GM19372 (cell line): Measurements from ENCODE around the gene IGF1R.
"Not testable (repeated sequence)": the region's sequence is repeated elsewhere in the genome, so short reads cannot be mapped to it uniquely, and the experiment has no call there.

Source experiments
- ATAC-seq: cut with Tn5 transposase; IDR thresholded peaks from one replicate; pipeline ENCODE4 v1.9.1; 2021; ENCODE audit warnings: mild to moderate bottlenecking, low read depth, moderate library complexity; ENCODE audit not compliant: unreplicated experiment

IGF1R gene

DNA sequence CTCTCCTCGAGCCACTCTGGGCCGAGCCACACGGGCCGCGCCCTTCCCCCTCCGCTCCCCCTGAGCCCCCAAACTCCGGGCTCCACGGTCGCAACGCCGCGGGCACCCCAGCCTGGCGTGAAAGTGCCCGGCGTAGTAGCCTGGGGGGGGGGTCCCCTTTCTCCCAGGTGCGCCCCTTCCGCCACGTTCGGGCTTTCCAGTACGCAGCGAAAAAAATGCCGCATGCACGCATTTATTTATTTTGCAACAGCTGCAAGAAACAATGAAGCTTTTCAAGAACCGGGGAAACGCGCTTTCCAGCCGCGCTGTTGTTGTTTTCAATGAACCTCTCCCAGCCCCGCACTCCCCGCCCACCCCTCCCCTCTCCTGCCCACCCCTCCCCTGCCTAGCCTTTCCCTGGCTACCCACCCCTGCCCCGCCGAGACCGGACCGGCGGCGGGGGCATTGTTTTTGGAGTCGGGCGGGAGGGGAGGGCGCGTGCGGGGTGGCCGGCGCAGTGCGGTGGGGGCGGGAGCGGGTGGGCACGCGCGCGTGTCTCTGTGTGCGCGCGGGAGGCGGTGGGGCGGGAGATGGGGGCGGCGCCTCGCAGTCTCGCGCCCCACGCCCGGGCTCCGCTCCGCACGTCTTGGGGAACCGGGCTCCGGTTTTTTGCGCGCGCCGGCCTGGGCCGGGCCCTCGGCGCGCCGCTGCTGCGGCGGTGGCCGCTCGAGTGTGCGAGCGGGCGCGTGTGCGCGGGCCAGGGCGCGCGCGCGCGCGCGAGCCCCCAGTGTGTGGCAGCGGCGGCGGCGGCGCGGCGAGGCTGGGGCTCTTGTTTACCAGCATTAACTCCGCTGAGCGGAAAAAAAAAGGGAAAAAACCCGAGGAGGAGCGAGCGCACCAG, at the start of gene IGF1R:
TSS of gene IGF1R (plus strand) at position 766 of the 880 bp plus-strand sequence. CDS start 1,043 bp downstream, outside the sequence.
- ATAC-seq, result peak; percentile 57

DNA sequence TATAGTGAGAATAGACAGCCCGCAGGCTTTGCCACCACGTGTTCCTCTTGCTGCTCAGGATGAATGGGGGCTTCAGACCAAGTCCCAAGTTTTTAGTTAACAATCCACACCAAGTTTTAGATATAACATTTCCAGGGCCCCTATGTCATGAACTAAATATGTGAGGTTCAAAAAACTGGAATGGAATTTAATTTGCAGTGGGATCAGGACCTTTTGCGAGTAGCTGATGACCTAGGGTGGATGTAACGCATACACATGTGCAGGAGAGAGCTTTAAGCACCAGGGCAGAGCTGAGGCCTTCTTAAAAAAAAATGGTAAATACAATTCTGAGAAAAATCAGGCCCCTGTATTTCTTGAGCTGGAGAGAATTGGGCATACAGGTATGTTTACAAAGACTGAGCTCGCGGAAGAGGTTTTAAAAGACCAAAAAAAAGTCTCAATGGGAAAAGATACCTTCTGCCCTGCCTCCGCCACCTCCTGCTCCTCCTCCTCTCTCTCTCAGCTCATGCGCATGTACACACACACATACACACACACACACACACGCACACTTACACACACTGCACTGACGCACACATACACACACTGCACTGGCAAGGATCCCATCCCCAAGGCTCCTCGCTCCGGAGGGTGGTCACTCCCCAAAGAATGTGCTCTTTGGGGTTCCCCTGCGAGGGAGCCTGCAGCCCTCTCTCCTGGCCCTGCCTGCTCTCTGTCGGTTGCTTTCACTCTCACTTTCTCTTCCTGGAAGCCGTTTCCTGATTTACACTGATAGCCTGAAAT, 48.2 kb upstream of the IGF1R start:
- peak; percentile 66 for ATAC-seq

DNA sequence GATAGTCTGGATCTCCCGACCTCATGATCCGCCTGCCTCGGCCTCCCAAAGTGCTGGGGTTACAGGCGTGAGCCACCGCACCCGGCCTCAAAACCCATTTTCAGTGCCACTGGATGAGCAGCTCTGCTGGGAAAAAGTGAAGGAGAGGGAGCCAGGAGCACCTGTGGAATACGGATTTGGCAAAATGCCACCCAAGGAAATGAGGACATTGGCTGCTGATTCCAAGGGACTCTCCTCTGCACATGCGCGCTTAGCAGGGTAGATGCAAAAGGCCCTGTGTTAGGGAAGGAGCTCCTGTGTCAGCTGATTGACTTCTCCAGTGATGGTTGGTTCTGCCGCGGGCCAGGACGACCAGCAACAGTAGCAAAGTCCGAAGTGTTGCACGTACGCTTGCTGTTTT, 43.4 kb upstream of the IGF1R start:
- no peak for ATAC-seq

DNA sequence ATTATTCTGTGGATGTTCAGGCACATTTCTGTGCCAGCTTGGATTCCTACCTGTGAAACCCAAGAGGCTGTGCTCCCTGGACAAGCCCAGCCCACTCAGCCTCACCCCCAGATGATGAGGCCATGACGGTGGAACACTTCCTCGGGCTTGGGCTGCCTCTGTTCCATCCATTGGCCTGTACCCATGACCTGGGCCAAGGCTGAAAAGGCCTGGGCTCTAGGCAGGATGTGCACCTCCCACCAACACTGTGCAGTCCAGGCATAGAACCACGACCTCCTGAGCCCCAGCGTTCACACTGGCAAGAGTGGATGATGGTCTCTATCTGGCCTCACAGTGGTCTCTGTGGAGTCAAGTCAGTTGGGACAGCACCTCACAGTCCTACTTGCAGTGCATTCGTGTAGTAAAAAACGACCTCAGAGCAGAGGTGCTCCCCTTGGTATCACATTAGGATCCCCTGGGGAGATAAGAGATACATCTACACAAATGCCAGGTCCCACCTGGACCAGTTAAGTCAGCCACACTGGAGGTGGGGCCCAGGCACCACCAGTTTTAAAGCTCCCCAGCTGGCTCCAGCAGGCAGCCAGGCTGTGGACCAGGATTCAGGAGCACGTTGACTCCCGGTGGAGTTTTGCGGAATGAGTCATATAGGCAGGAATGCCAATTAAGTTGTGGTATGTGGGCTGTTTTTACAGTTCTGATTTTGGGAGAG, 39.0 kb upstream of the IGF1R start:
- ATAC-seq, result no peak

DNA sequence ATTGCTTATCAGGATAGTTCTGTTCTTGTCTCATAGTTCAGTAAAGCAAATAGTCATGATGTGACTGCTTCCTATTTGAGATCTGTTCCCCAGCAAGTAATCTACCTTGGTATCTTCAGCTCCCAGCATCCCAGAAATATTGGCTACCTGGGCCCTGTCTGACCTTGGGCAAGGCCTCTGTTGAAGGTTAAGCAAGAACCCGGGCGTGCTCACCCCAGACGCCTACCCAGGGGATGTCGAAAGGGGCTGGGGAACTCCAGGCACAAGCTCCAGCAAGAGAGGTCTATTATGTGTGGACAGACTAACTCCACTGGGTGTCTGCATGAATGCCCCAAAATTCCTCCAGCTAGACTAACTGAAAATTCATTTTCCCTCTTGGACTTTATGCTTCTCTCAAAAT, 37.3 kb upstream of the IGF1R start:
- no peak for ATAC-seq

DNA sequence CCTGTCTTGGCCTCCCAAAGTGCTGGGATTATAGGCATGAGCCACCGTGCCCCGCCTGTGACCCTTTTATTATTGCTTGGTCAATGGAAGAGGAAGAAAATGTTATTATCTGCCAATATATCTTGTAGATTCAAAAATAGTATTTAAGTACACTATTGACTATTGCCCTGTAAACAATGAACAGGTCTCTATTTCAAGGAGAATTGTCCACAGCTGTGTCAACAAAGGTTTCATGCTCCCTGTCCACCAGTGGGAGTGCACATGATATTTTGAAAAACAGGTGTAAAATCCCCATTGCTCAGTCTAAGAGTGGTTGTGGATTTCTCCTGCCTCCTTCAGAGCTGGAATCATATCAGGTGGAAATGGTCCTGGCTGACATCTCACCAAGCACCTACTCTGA, 36.5 kb upstream of the IGF1R start:
- ATAC-seq, result no peak

DNA sequence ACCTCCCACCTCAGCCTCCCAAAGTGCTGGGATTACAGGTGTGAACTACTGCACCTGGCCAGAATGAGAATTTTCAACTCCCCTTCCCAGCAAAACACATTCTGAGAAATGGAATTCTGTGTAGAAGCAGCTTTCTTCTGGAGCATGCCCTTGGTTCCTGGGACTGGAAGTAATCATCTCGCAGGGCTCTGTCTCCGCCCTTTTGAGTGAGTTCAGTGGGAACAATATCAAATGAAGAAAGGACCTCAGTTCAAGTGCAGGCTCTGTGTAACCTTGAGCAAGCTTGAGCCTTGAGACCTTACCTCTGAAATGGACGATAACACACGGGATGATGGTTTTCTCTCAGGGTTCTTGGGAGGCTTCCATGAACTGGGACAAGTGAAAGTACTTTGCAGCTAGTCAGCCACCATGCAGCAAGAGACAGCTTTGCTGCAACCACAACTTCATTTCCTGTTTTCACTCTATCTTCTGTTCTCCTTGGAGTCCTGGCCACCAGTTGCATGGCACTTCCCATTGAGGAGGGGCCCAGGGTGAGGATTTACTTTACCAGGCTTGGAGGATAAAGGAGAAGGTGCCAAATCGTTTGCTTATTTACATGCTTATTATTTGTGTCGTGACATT, 35.7 kb upstream of the IGF1R start:
- no peak for ATAC-seq

DNA sequence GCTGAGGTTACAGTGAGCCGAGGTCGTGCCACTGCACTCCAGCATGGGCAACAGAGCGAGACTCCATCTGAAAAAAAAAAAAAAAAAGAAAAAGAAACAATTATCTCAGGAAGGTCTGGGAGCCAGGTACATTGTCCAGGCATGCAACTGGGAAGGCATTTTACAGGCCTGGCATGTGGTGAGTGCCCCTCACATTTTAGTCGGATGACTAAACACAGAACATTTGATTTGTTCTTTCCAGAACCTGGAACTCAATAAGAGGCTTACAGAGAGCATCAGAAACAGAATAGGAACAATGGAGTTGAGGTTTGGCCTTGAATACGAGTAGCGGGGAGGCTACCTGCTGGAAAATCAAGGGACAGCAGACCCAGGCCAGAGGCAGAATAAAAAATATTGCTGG, 33.7 kb upstream of the IGF1R start:
- ATAC-seq, result no peak

DNA sequence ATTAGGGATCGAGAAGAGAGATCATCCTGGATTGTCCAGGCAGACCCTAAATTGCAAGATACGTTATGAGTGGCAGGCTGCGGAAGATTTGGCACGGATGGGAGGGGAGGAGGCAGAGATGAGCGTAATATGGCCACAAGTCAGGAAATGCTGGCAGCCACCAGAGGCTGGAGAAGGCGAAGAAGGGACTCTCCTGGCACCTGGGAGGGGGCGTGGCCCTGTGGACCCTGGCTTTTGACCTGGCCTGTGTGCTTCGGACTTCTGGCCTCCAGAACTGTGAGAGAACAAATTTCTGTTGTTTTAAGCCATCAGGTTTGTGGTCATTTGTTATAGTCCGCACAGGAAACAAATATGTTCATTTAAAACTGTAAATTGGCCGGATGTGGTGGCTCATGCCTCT, 31.9 kb upstream of the IGF1R start:
- no peak for ATAC-seq

DNA sequence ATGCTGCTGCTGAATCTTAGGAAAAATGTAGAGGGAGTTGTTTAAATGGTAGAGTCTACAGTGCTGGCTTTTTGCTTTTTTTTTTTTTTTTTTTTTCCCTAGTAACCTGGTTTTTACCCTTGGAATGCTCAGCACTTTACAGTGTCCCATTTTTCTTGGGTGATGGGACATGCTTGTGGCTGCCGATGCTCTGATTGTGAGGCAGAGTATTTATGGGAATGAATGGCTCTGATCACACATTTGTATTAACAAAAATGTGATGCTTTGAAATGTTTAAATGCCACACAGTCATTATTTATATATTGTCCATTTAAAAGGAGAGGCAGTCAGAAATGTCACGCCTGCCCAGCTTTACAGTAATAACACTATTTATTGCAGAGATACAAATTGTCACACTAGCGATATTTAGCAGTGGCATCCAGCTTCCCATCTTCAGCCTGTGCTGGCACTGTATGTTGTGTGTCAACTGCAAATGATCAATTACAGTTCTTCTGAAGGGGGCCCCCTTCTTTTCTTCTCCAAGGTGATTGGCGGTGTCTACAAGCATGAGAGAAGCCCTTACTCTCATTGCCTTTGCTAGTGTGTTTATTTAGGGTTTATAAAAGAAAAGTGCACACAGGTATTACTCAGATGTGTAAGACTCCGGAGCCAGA, 30.9 kb upstream of the IGF1R start:
- no peak for ATAC-seq

DNA sequence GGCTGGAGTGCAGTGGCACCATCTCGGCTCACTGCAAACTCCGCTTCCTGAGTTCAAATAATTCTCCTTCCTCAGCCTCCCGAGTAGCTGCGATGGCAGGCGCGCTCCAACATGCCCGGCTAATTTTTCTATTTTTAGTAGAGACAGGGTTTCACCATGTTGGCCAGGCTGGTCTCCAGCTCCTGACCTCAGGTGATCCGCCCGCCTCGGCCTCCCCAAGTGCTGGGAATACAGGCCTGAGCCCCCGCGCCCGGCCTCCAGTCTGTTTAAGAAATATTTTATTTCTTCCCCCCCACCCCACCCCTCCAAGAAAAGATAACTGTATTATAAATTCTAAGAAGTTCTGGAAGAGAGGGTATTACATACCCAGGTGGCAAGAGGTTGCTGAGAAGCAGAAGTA, 29.8 kb upstream of the IGF1R start:
- ATAC-seq, result not testable (repeated sequence)

DNA sequence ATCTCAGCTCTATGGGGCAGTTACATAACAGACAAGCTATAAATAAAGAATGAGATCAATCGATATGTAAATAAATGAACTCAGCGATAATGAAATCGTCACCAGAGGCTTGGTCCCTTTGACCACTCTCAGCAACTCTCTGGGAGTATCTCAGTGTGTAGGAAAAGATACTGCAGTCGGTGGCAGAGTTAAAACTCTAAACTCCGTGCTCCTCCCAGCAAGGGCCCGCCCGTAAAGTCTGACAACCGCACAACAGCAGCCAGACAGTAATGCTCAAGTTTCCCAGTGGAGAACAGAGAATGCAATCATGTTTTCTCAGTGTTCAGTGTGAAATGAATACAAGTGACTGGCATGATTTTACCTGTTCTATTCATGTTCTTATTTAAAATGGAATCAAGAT, 28.3 kb upstream of the IGF1R start:
- ATAC-seq, result no peak

DNA sequence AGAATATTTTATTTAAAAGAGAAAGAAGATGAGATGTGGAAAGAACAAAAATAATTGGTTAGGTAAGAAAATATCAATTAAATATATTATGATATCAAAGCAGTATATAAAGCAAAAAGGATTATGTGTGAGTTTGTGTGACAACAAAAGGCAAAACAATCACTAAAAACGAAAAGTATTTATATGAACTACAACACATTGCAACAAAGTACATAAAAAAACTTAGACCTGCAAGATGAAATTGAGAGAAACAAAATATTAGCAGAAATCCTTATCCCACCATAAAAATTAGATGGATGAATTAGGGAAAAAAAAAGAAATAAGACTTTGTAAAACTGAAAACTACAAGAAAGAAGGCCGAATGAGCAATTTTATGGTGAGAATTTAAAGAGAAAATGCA, 27.3 kb upstream of the IGF1R start:
- ATAC-seq, result no peak

DNA sequence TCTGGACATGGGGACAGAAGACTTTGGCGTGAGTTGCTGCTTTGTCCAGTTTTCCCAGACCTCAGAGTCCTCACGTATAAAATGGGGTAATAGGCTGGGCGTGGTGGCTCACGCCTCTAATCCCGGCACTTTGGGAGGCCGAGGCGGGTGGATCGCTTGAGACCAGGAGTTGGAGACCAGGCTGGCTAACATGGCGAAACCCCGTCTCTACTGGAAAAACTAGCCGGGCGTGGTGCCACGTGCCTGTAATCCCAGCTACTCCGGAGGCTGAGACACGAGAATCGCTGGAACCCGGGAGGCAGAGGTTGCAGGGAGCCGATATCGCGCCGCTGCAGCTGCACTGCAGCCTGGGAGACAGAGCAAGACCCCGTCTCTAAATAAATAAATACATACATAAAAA, 22.7 kb upstream of the IGF1R start:
- no peak for ATAC-seq

DNA sequence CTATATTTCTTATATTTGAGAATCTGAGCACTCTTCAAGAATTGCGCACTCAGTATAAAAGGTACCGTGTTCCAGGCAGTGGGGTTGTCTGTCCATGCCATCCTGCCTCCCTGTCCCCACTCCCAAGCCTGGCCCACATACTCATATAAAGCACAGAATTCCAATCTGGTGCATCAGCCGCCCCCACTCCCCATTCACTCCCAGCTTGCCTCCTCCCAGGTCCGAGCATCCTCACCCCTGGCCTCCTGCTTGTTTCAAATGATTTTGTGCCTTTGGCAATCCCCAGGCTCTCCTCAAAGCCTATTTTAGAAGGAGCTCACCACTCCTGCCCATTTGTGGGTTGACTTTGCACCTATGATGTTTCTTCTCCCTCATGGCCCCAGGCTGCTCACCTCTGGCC, 22.2 kb upstream of the IGF1R start:
- no peak for ATAC-seq

DNA sequence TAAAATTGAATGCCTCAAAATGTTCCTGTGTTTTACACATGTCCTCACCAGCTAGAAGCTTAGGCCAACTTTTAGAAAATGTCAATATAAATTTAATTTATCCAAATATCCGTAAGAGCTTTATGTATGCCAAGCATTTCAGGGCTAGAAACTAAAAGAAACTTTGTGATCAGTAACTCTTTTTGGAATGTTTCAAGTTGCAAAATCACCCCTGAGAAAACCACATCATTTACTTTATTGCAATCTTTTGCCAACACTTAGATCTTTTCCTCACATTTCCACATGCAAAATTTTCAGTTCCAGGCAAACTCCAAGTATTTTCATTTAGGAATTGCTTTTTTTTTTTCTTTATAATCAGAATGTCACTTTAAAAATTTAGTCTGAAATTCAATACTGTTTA, 20.1 kb upstream of the IGF1R start:
- no peak for ATAC-seq

DNA sequence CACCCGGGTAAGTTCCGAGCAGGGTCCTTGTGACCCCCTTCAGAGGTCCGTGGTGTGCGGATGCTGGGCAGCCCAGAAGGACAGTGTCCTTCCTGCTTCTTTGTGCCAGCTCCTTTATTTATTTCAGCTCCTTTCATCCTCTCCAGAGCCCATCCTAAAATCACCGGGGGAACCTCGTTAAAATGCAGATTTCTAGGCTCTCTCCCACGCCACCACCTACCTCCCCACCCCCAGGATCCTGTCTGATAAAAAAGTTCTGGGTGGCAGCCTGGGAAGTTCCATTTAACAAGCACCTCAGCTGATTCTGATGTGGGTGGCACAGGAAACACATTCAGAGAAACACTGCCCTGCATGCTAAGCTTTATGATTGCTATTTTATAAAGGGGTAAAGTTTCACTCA, 12.5 kb upstream of the IGF1R start:
- ATAC-seq, result no peak

DNA sequence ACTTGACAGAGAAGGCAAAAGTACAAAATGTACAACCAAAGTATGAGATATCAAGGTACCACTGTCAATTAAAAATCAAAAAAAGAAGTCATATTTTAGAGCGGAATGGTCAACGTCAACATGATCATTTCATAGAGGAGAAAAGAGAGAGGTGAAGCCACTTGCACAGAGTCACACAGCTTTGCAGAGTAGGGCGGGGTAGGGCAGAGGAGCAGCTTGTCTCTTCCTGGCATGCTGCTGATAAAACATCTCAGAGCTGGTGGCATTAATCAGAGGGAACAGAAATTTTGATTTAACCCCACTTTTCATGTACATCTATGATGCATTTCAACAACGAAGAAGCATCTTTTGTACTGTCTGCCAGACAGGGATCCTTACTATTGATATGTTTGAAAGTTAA, 5.2 kb upstream of the IGF1R start:
- no peak for ATAC-seq

DNA sequence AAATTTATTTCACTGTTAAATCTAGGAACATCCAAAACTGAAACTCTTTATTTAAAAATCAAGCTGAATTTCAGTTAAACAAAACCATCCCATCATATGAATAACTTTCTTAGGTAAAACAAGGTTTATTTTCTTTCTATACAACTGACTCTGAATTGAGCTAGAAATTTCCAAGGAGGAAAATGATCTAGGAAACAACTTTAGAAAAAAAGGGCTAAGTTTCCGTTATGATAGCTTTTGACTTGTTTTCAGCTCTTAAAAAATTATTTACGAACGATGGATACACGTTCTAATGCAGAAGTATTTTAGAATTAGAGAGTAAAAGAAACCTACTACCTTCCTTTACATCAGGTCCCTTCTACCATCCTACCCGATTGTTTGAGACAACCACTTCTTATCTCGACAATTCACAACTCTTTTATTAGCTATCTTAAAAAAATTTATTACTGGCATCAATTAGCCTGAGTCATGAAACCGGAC, 1.8 kb upstream of the IGF1R start:
- ATAC-seq, result no peak
